Measurements from ENCODE around the gene NLK. TPM values are rescaled to one million over a fixed set of nuclear protein-coding genes. Genes with fewer than 3 reads are reported as not detected.

NLK gene
- total RNA-seq, 1 experiment from 2014 or later, result 31.8 TPM

GRCh38 chr17:28177351-28177750, 134.9 kb downstream of the NLK start:
- H3K36me3 Mint-ChIP-seq (ENCODE audit: insufficient read depth in 1 of 3, low read depth in 3 of 3), result peaks cover 7 to 15% (median 7%) of the 10 kb centered on the region in 3 experiments
- Histone ChIP-seq H3K18ac (ENCODE audit: insufficient read length, low read depth, low read length) (no peak overlapping the region), H3K27ac (ENCODE audit: insufficient read length, low read depth, low read length) (no peak overlapping the region)

More at GRCh38 chr17:28177351-28177750, 134.9 kb downstream of the NLK start:
- H2BK5ac ChIP-seq (ENCODE audit: insufficient read length, low read length), result no peak overlapping the region
- H3K27ac Mint-ChIP-seq, result peak overlapping the region in 2 of 3 experiments; percentile 22 to 73; a peak in 4 of 7 replicates
- H3K23me2 ChIP-seq (ENCODE audit: insufficient read length, low read depth, low read length, poor library complexity, severe bottlenecking), result no peaks in the 10 kb centered on the region
- H4K91ac ChIP-seq (ENCODE audit: insufficient read length, low read depth, low read length), result no peak overlapping the region
- no peak overlapping the region for H2BK20ac ChIP-seq (ENCODE audit: low read depth, low read length, poor library complexity, severe bottlenecking)
- no peaks in the 10 kb centered on the region for H3K27me3 Mint-ChIP-seq (ENCODE audit: low read depth)
- H3K9ac ChIP-seq (ENCODE audit: extremely low read depth, insufficient read length, low read length), result no peak overlapping the region
- H3K9me3 Mint-ChIP-seq, result no peaks in the 10 kb centered on the region
- H3K27me3 ChIP-seq (ENCODE audit: insufficient read depth, low read length), result no peaks in the 10 kb centered on the region
- no peak overlapping the region for H4K5ac ChIP-seq (ENCODE audit: insufficient read length, low read depth, low read length)
- H3K79me1 ChIP-seq (ENCODE audit: insufficient read depth, low read depth, low read length, poor library complexity, severe bottlenecking), result no peaks in the 10 kb centered on the region
- no peak overlapping the region for H2BK15ac ChIP-seq (ENCODE audit: low read depth, low read length)
- TF ChIP-seq CTCF (conservative IDR thresholded peaks at IDR 0.05), result no peak
- no peak overlapping the region for H3K4me2 ChIP-seq (ENCODE audit: insufficient read depth, insufficient read length, low read length)
- no peaks in the 10 kb centered on the region for H4K20me1 ChIP-seq (ENCODE audit: control insufficient read depth, insufficient read depth, insufficient read length)
- no peak overlapping the region for H2AFZ ChIP-seq (ENCODE audit: low read length)
- H3K23ac ChIP-seq (ENCODE audit: insufficient read length, low read depth, low read length), result no peak overlapping the region
- no peaks in the 10 kb centered on the region for H3K79me2 ChIP-seq (ENCODE audit: insufficient read depth, low read length)
- H3K9me3 ChIP-seq (ENCODE audit: control insufficient read depth, low read depth, low read length), result no peaks in the 10 kb centered on the region
- no peak overlapping the region for H4K8ac ChIP-seq (replicated peaks; ENCODE audit: insufficient read length, low read depth, low read length)
- H3K56ac ChIP-seq (ENCODE audit: insufficient read length, low read depth, low read length), result no peak overlapping the region
- no peak overlapping the region for H3T11ph ChIP-seq (ENCODE audit: low read length)
- no peak overlapping the region for H2BK12ac ChIP-seq (ENCODE audit: insufficient read length, low read depth, low read length)
- no peak overlapping the region for H2AK5ac ChIP-seq (ENCODE audit: insufficient read length, low read length)
- no peak for DNase-seq
- no peak overlapping the region for H2BK120ac ChIP-seq (ENCODE audit: low read depth, low read length, poor library complexity, severe bottlenecking)
- no peak overlapping the region for H3K4me3 Mint-ChIP-seq
- peaks cover 31 to 32% of the 10 kb centered on the region in 2 experiments for H3K4me1 Mint-ChIP-seq
- H3K4me1 ChIP-seq (ENCODE audit: insufficient read depth, low read length), result peaks cover 10% of the 10 kb centered on the region; the same call in 1 of the 2 replicates
- H3K4ac ChIP-seq (ENCODE audit: low read depth, low read length), result no peak overlapping the region
- no peak overlapping the region for H3K14ac ChIP-seq (ENCODE audit: insufficient read depth, low read length)
- no CpG with 5 or more reads among the region's 2 CpGs for WGBS (ENCODE audit: extremely low coverage, insufficient read length, low lambda C conversion rate)

Data from H9 (cell line).